ENCODE data around the gene SLC26A3.
A peak's percentile ranks its signal among the peaks of the same experiment; 100 is the strongest.

SLC26A3 gene

GRCh38 chr7:107744345-107744750, 58.7 kb downstream of the SLC26A3 start:
- DNase-seq (ENCODE audit: low spot score) = peak; percentile 29

- peak; percentile 96 for DNase-seq (ENCODE audit: low spot score)
Observed at GRCh38 chr7:107743567-107744344, 59.3 kb downstream of the SLC26A3 start, which contains the start of gene CBLL1. Gene CBLL1 (plus strand): TSS chr7:107744142. CDS start chr7:107744164, 22 bp downstream.

- DNase-seq (ENCODE audit: low spot score) = no peak
Observed at GRCh38 chr7:107742678-107743566, 60.1 kb downstream of the SLC26A3 start.

GRCh38 chr7:107728276-107728675, 74.7 kb downstream of the SLC26A3 start:
- DNase-seq (ENCODE audit: low spot score) = no peak

GRCh38 chr7:107726356-107727130, 76.5 kb downstream of the SLC26A3 start:
- no peak for DNase-seq (ENCODE audit: low spot score)

- DNase-seq (ENCODE audit: low spot score) = peak; percentile 64
Observed at GRCh38 chr7:107725138-107725740, 77.8 kb downstream of the SLC26A3 start.

GRCh38 chr7:107723255-107723654, 79.8 kb downstream of the SLC26A3 start:
- no peak for DNase-seq (ENCODE audit: low spot score)

- no peak for DNase-seq (ENCODE audit: low spot score)
Observed at GRCh38 chr7:107721286-107721685, 81.7 kb downstream of the SLC26A3 start.

GRCh38 chr7:107718456-107719193, 84.4 kb downstream of the SLC26A3 start:
- no peak for DNase-seq (ENCODE audit: low spot score)

- DNase-seq (ENCODE audit: low spot score) = no peak
Observed at GRCh38 chr7:107715531-107715930, 87.5 kb downstream of the SLC26A3 start.

Data from AG08395 (cell line).